ENCODE results near the gene MOAP1. TPM values are rescaled to one million over a fixed set of nuclear protein-coding genes. Genes with fewer than 3 reads are reported as not detected.
A peak's percentile ranks its signal among the peaks of the same experiment; 100 is the strongest.

The MOAP1 gene
- total and polyA plus RNA-seq, 2 of the 8 experiments (the other 6 are each of a cell fraction or from before 2014, with no cell fraction given) = 18.3 to 20.1 TPM

DNA sequence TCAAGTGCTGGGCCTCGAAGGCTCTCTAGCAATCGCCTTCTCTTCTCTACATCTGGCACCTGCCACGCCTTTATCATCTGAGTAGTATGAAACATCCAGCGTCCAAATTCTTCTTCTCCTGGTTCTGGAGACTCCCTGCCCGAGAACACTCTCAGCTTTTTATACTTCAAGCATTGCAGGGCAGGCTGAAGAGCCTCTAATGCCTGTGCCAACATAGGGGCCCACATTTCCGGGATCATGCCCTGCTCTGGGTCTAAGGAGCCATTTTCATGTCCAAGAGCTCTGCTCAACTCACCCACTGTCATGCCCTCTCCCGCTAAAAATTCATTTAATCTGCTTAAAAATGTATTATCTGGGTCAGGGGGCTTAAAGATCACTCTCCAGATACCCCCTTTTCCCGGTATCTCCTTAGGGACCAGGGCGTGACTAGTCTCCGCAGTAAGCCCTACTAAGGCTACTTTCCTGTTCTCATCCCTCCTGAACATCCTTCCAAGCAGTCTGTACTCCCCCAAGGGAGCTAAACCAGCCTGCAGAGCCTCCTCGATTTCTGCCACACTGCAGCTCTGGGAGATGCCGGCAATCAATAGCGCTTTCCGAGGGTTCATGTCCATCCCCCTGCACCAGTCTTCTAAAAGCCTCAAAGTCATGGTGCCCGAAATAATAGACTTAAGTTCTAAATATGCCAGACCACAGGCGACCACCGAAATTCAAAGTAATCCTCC lies 940 bp downstream of the MOAP1 start:
- H3K18ac ChIP-seq (ENCODE audit: extremely low read depth, low read length) = no peak overlapping the region
- DNase-seq (ENCODE audit: low read depth in 1 of 2, low spot score in 2 of 2) (no peak), FAIRE-seq (no peak)
- H2BK20ac ChIP-seq (ENCODE audit: low read length) = no peak overlapping the region
- H3K14ac ChIP-seq (ENCODE audit: insufficient read length) = no peak overlapping the region
- H3K56ac ChIP-seq (replicated peaks; ENCODE audit: insufficient read length, low read depth, low read length) = no peak overlapping the region
- 0 out of 2 replicates have a peak overlapping the region, but pooled peaks have one; percentile 45 for H2AFZ ChIP-seq (ENCODE audit: low read length)
- POLR2A ChIA-PET (ENCODE audit: partially characterized antibody) = interaction anchor here (0.6 to 3.1 kb wide), 4 partner anchors 9 to 23 kb away, joined by 3 to 25 read pairs (median 4); partner anchors contain the start of genes GON7 and UBR7
- H3K36me3 ChIP-seq (ENCODE audit: control insufficient read depth in 2 of 4, insufficient read depth in 4 of 4, low read length in 3 of 4) = peaks cover 0 to 17% (median 0%) of the 10 kb centered on the region in 4 experiments; a peak in 3 of 8 replicates
- peaks cover 0 to 5% (median 2%) of the 10 kb centered on the region in 4 experiments; a peak in 3 of 7 replicates for H3K4me1 ChIP-seq (replicated peaks in 1 of 4; ENCODE audit: control insufficient read depth in 3 of 4, insufficient read depth in 4 of 4, low read length in 3 of 4)
- no peak overlapping the region for H2BK120ac ChIP-seq (replicated peaks; ENCODE audit: low read depth, low read length)
- peaks cover 5% of the 10 kb centered on the region for H3K79me1 ChIP-seq (ENCODE audit: low read depth, low read length)
- H3K4me3 ChIP-seq (ENCODE audit: extremely low read depth in 1 of 4, insufficient read depth in 2 of 4, low read depth in 3 of 4, low read length in 4 of 4) = peak overlapping the region; percentile 87 to 95 (median 94)
- peaks cover 2% of the 10 kb centered on the region; the same call in 1 of the 2 replicates for H3K23me2 ChIP-seq (ENCODE audit: low read depth, low read length)
- H3K79me2 ChIP-seq (ENCODE audit: control insufficient read depth in 1 of 2, insufficient read depth in 2 of 2, low read length in 2 of 2) = peaks cover 4 to 23% of the 10 kb centered on the region in 2 experiments; a peak in 3 of 4 replicates
- H3K9me3 ChIP-seq (ENCODE audit: insufficient read depth in 2 of 2, low read depth in 1 of 2, low read length in 1 of 2) = no peaks in the 10 kb centered on the region
- no peak overlapping the region for H3K27ac ChIP-seq (ENCODE audit: low read depth, low read length)
- H3K27me3 ChIP-seq (replicated peaks in 1 of 4; ENCODE audit: control insufficient read depth in 3 of 4, extremely low read depth in 1 of 4, insufficient read depth in 3 of 4, low read length in 3 of 4) = no peaks in the 10 kb centered on the region
- H4K20me1 ChIP-seq (replicated peaks in 1 of 2; ENCODE audit: control insufficient read depth in 1 of 2, insufficient read depth in 2 of 2, low read length in 2 of 2) = no peaks in the 10 kb centered on the region
- CTCF ChIA-PET (ENCODE audit: partially characterized antibody) = interaction anchor here (1.3 to 2.2 kb wide), 5 partner anchors 14 to 250 kb away, joined by 4 to 19 read pairs (median 7); partner anchors contain the start of genes GON7 and UBR7
- 51% methylated on average over 17 of the region's 17 CpGs; no CpG with 5 or more reads in 1 of the 2 experiments for WGBS, 2 experiments (ENCODE audit: extremely low coverage in 1 of 2, insufficient coverage in 1 of 2, insufficient read length in 1 of 2, insufficient replicate concordance in 2 of 2, low coverage in 1 of 2, low lambda C conversion rate in 2 of 2, missing lambda C conversion rate in 1 of 2)
- no peak overlapping the region for H3K23ac ChIP-seq (ENCODE audit: insufficient read length)
- no peak overlapping the region for H2BK5ac ChIP-seq (ENCODE audit: low read depth, low read length)
- peak overlapping the region; percentile 75 to 81 for H3K4me2 ChIP-seq (ENCODE audit: insufficient read depth in 1 of 2, low read depth in 2 of 2, low read length in 2 of 2)
- no peak overlapping the region for H2BK12ac ChIP-seq (ENCODE audit: low read depth, low read length)
- no peak overlapping the region for H3K4ac ChIP-seq (replicated peaks; ENCODE audit: insufficient read length, low read depth, low read length)
- H4K5ac ChIP-seq (ENCODE audit: insufficient read length, low read depth, low read length) = peak overlapping the region; percentile 32
- H4K91ac ChIP-seq (replicated peaks; ENCODE audit: insufficient read length, low read length) = no peak overlapping the region
- H2BK15ac ChIP-seq (ENCODE audit: low read length) = no peak overlapping the region
- no peak overlapping the region for H2AK5ac ChIP-seq (ENCODE audit: low read depth, low read length)
- peak overlapping the region; percentile 1 to 89 (median 59); a peak in 5 of 7 replicates for H3K9ac ChIP-seq (replicated peaks in 1 of 4; ENCODE audit: extremely low read depth in 1 of 4, low read depth in 3 of 4, low read length in 3 of 4)
- no peak overlapping the region; the same call in 1 of the 2 replicates for H4K8ac ChIP-seq (ENCODE audit: extremely low read depth, insufficient read depth, low read length)
- TF ChIP-seq CTBP2 (IDR thresholded peaks at IDR 0.05; ENCODE audit: borderline replicate concordance, insufficient read depth, insufficient read length, low read length) (no peak), GABPA (IDR thresholded peaks at IDR 0.05; ENCODE audit: borderline replicate concordance, insufficient read depth, low read length) (no peak), SIN3A (conservative IDR thresholded peaks at IDR 0.05 in 1 of 2, IDR thresholded peaks at IDR 0.05 in 1 of 2; ENCODE audit: low read depth in 1 of 2, low read length in 2 of 2) (no peak), SIX5 (IDR thresholded peaks at IDR 0.05; ENCODE audit: low read depth, low read length) (no peak), KDM5A (IDR thresholded peaks at IDR 0.05; ENCODE audit: low read length) (no peak), ZNF274 (IDR thresholded peaks at IDR 0.05; ENCODE audit: borderline replicate concordance, extremely low read depth, low read length) (no peak)
- TF ChIP-seq, protein P1, sequence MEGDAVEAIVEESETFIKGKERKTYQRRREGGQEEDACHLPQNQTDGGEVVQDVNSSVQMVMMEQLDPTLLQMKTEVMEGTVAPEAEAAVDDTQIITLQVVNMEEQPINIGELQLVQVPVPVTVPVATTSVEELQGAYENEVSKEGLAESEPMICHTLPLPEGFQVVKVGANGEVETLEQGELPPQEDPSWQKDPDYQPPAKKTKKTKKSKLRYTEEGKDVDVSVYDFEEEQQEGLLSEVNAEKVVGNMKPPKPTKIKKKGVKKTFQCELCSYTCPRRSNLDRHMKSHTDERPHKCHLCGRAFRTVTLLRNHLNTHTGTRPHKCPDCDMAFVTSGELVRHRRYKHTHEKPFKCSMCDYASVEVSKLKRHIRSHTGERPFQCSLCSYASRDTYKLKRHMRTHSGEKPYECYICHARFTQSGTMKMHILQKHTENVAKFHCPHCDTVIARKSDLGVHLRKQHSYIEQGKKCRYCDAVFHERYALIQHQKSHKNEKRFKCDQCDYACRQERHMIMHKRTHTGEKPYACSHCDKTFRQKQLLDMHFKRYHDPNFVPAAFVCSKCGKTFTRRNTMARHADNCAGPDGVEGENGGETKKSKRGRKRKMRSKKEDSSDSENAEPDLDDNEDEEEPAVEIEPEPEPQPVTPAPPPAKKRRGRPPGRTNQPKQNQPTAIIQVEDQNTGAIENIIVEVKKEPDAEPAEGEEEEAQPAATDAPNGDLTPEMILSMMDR (IDR thresholded peaks at IDR 0.05; ENCODE audit: control extremely low read depth in 1 of 3, insufficient read depth in 1 of 3, low read depth in 1 of 3, low read length in 3 of 3) = no peak
